Measurements from ENCODE around the gene MSN. TPM values are rescaled to one million over a fixed set of nuclear protein-coding genes. Genes with fewer than 3 reads are reported as not detected.
A peak's percentile ranks its signal among the peaks of the same experiment; 100 is the strongest.

Gene MSN
- total RNA-seq, 1 experiment from 2014 or later, result 122 TPM

GRCh38 chrX:65706041-65706828, 38.8 kb downstream of the MSN start:
- no peak for DNase-seq (ENCODE audit: low spot score)
- in situ Hi-C loops (cut with HindIII; ENCODE audit: low sequenced_read_pairs), result no loop called here

GRCh38 chrX:65707151-65707550, 39.7 kb downstream of the MSN start:
- no peak for DNase-seq (ENCODE audit: low spot score)
- in situ Hi-C loops (cut with HindIII; ENCODE audit: low sequenced_read_pairs), result no loop called here

- no peak for DNase-seq (ENCODE audit: low spot score)
- in situ Hi-C loops (cut with HindIII; ENCODE audit: low sequenced_read_pairs), result no loop called here
Observed at GRCh38 chrX:65712005-65712806, 44.8 kb downstream of the MSN start.

- in situ Hi-C loops (cut with HindIII; ENCODE audit: low sequenced_read_pairs), result no loop called here
- no peak for DNase-seq (ENCODE audit: low spot score)
Observed at GRCh38 chrX:65718538-65718937, 51.1 kb downstream of the MSN start.

- DNase-seq (ENCODE audit: low spot score), result no peak
- in situ Hi-C loops (cut with HindIII; ENCODE audit: low sequenced_read_pairs), result no loop called here
Observed at GRCh38 chrX:65720381-65720964, 53.0 kb downstream of the MSN start.

- in situ Hi-C loops (cut with HindIII; ENCODE audit: low sequenced_read_pairs), result no loop called here
- DNase-seq (ENCODE audit: low spot score), result no peak
Observed at GRCh38 chrX:65723706-65724105, 56.3 kb downstream of the MSN start.

GRCh38 chrX:65726715-65727114, 59.3 kb downstream of the MSN start:
- in situ Hi-C loops (cut with HindIII; ENCODE audit: low sequenced_read_pairs), result no loop called here
- peak; percentile 1 for DNase-seq (ENCODE audit: low spot score)

GRCh38 chrX:65731684-65732289, 64.3 kb downstream of the MSN start:
- no peak for DNase-seq (ENCODE audit: low spot score)
- in situ Hi-C loops (cut with HindIII; ENCODE audit: low sequenced_read_pairs), result no loop called here

- no peak for DNase-seq (ENCODE audit: low spot score)
- in situ Hi-C loops (cut with HindIII; ENCODE audit: low sequenced_read_pairs), result no loop called here
Observed at GRCh38 chrX:65740909-65741308, 73.5 kb downstream of the MSN start.

GRCh38 chrX:65741823-65742222, 74.4 kb downstream of the MSN start:
- in situ Hi-C loops (cut with HindIII; ENCODE audit: low sequenced_read_pairs), result no loop called here
- DNase-seq (ENCODE audit: low spot score), result no peak

GRCh38 chrX:65744965-65745364, 77.5 kb downstream of the MSN start:
- in situ Hi-C loops (cut with HindIII; ENCODE audit: low sequenced_read_pairs), result no loop called here
- DNase-seq (ENCODE audit: low spot score), result no peak

GRCh38 chrX:65745427-65745826, 78.0 kb downstream of the MSN start:
- DNase-seq (ENCODE audit: low spot score), result no peak
- in situ Hi-C loops (cut with HindIII; ENCODE audit: low sequenced_read_pairs), result no loop called here

GRCh38 chrX:65745992-65746391, 78.5 kb downstream of the MSN start:
- in situ Hi-C loops (cut with HindIII; ENCODE audit: low sequenced_read_pairs), result no loop called here
- no peak for DNase-seq (ENCODE audit: low spot score)

- DNase-seq (ENCODE audit: low spot score), result no peak
- in situ Hi-C loops (cut with HindIII; ENCODE audit: low sequenced_read_pairs), result no loop called here
Observed at GRCh38 chrX:65750674-65751469, 83.4 kb downstream of the MSN start.

GRCh38 chrX:65751519-65751918, 84.1 kb downstream of the MSN start:
- DNase-seq (ENCODE audit: low spot score), result no peak
- in situ Hi-C loops (cut with HindIII; ENCODE audit: low sequenced_read_pairs), result no loop called here

- no peak for DNase-seq (ENCODE audit: low spot score)
- in situ Hi-C loops (cut with HindIII; ENCODE audit: low sequenced_read_pairs), result no loop called here
Observed at GRCh38 chrX:65752294-65752693, 84.8 kb downstream of the MSN start.

- DNase-seq (ENCODE audit: low spot score), result no peak
- in situ Hi-C loops (cut with HindIII; ENCODE audit: low sequenced_read_pairs), result no loop called here
Observed at GRCh38 chrX:65755786-65756185, 88.3 kb downstream of the MSN start.

GRCh38 chrX:65757943-65758342, 90.5 kb downstream of the MSN start:
- in situ Hi-C loops (cut with HindIII; ENCODE audit: low sequenced_read_pairs), result no loop called here
- DNase-seq (ENCODE audit: low spot score), result no peak

GRCh38 chrX:65758505-65758904, 91.1 kb downstream of the MSN start:
- no peak for DNase-seq (ENCODE audit: low spot score)
- in situ Hi-C loops (cut with HindIII; ENCODE audit: low sequenced_read_pairs), result no loop called here
